K562 (cell line): Measurements from ENCODE around the gene HEBP2.

Experiments used
- BRCA1 ChIP-seq, 2 experiments: fragments of 450-650 bp in 1 of 2; sonication (generic) in 1 of 2; formaldehyde crosslinking in 1 of 2; IDR thresholded peaks; 2 replicates each; pipeline versions ENCODE4 v1.5.0 to v1.6.1; 2017 to 2020; ENCODE audit warnings: mild to moderate bottlenecking in 1 of 2, missing genetic modification reagents in 1 of 2
- BRD4 ChIP-seq: fragments of 200-600 bp; sonication (generic); IDR thresholded peaks from 2 replicates; pipeline ENCODE4 v1.6.1; 2017; ENCODE audit warnings: inconsistent platforms
- CBFB ChIP-seq: sonication (generic); formaldehyde crosslinking; IDR thresholded peaks from 2 replicates; pipeline ENCODE4 v1.4.0; 2020; ENCODE audit warnings: mild to moderate bottlenecking, missing genetic modification reagents
- CTCF ChIP-seq, 3 experiments: IDR thresholded peaks in 2 of 3; conservative IDR thresholded peaks in 1 of 3; 2 replicates each; pipeline ENCODE4 v1.5.1; 2011 to 2012; ENCODE audit warnings: low read length in 3 of 3, mild to moderate bottlenecking in 3 of 3, control low read depth in 2 of 3, improper control_type of control experiment in 1 of 3, inconsistent platforms in 1 of 3, low read depth in 1 of 3, mixed read lengths in 1 of 3, moderate library complexity in 1 of 3; ENCODE audit not compliant: insufficient read depth in 2 of 3
- FOS ChIP-seq: IDR thresholded peaks from 3 replicates; pipeline ENCODE4 v1.6.1; 2011; ENCODE audit not compliant: insufficient read length; ENCODE audit errors: extremely low read depth
- FOXA3 ChIP-seq, 2 experiments: fragments of 450-650 bp in 1 of 2; sonication (generic) in 1 of 2; formaldehyde crosslinking; IDR thresholded peaks in 1 of 2; conservative IDR thresholded peaks in 1 of 2; 2 replicates each; pipeline versions ENCODE4 v1.4.0 to v1.8.0; 2020 to 2022; ENCODE audit warnings: mild to moderate bottlenecking in 2 of 2, missing genetic modification reagents in 1 of 2
- MAZ ChIP-seq, 2 experiments: fragments of 450-650 bp in 1 of 2; sonication (generic) in 1 of 2; formaldehyde crosslinking; IDR thresholded peaks in 1 of 2; conservative IDR thresholded peaks in 1 of 2; 2 replicates each; pipeline versions ENCODE4 v1.4.0 to v1.5.0; 2020; ENCODE audit warnings: mild to moderate bottlenecking in 1 of 2, missing genetic modification reagents in 1 of 2
- NBN ChIP-seq: fragments of 450-650 bp; IDR thresholded peaks from 2 replicates; pipeline ENCODE4 v1.6.1; 2016; ENCODE audit warnings: low read depth, mild to moderate bottlenecking
- NFRKB ChIP-seq: fragments of 450-650 bp; IDR thresholded peaks from 2 replicates; pipeline ENCODE4 v1.6.1; 2016; ENCODE audit warnings: low read depth
- RAD21 ChIP-seq, 2 experiments: fragments of 250-450 bp in 1 of 2; fragments of 450-650 bp in 1 of 2; sonication (Bioruptor Pico) in 1 of 2; formaldehyde crosslinking in 1 of 2; IDR thresholded peaks in 1 of 2; conservative IDR thresholded peaks in 1 of 2; 2 replicates each; pipeline versions ENCODE4 v1.4.0 to v1.8.0; 2020 to 2022; ENCODE audit warnings: mild to moderate bottlenecking in 2 of 2, moderate library complexity in 1 of 2
- RBFOX2 ChIP-seq: fragments of 200-400 bp; formaldehyde crosslinking; IDR thresholded peaks from 2 replicates; pipeline ENCODE4 v1.6.1; 2017; ENCODE audit warnings: low read depth, mild to moderate bottlenecking, low read length, moderate library complexity
- USF2 ChIP-seq: sonication (generic); formaldehyde crosslinking; IDR thresholded peaks from 2 replicates; pipeline ENCODE4 v1.5.0; 2020; ENCODE audit warnings: missing genetic modification reagents
- ZNF217 ChIP-seq: sonication (generic); formaldehyde crosslinking; IDR thresholded peaks from 2 replicates; pipeline ENCODE4 v1.8.0; 2022; ENCODE audit warnings: mild to moderate bottlenecking, missing genetic modification reagents
- ZNF3 ChIP-seq: fragments of 250-450 bp; sonication (Bioruptor Pico); IDR thresholded peaks from 2 replicates; pipeline ENCODE4 v1.5.0; 2021; ENCODE audit warnings: mild to moderate bottlenecking, moderate library complexity

DNA sequence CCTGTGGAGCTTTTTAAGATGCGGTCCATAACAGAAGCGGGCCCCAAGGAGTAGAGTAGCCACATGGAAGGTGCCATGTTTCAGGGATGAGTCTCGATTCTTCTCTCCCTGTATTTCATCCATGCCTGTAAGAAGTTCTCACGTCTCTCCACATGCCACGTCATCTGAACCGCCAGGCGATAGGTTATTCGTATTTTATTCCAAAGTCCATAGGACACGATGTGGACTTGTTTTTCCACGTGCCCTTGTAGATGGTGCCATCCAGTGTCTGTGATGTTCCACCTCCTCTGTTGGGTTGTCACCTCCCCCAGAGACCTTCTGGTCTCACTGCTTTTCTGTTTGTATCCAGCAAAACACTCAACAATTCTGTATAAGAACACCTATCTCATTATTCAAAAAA lies 17.6 kb downstream of the HEBP2 start:
- TF ChIP-seq CTCF (IDR thresholded peaks at IDR 0.05 in 2 of 3, conservative IDR thresholded peaks at IDR 0.05 in 1 of 3; ENCODE audit: insufficient read depth in 2 of 3, low read depth in 1 of 3, low read length in 3 of 3), result no peak
- TF ChIP-seq ZNF3, result no peak
- no peak for TF ChIP-seq NFRKB
- TF ChIP-seq FOXA3 (CRISPR knock-in tag; conservative IDR thresholded peaks at IDR 0.05 in 1 of 2, IDR thresholded peaks at IDR 0.05 in 1 of 2), result no peak
- TF ChIP-seq BRD4, result no peak
- no peak for TF ChIP-seq FOS
- TF ChIP-seq ZNF217 (CRISPR knock-in tag), result no peak
- no peak for TF ChIP-seq BRCA1 (IDR thresholded peaks at IDR 0.05)
- TF ChIP-seq BRCA1 (CRISPR knock-in tag; IDR thresholded peaks at IDR 0.05), result no peak
- TF ChIP-seq NBN, result no peak
- TF ChIP-seq USF2 (CRISPR knock-in tag), result no peak
- TF ChIP-seq MAZ (CRISPR knock-in tag; conservative IDR thresholded peaks at IDR 0.05 in 1 of 2, IDR thresholded peaks at IDR 0.05 in 1 of 2), result no peak
- TF ChIP-seq CBFB (CRISPR knock-in tag), result no peak
- no peak for TF ChIP-seq RAD21 (CRISPR knock-in tag; conservative IDR thresholded peaks at IDR 0.05 in 1 of 2, IDR thresholded peaks at IDR 0.05 in 1 of 2)
- TF ChIP-seq RBFOX2, result no peak
